NCI-H69 (cell line): Measurements from ENCODE around the gene PICK1.
"Not testable (repeated sequence)": the region's sequence is repeated elsewhere in the genome, so short reads cannot be mapped to it uniquely, and the experiment has no call there.

ENCODE experiments used
- DNase-seq: peaks from one replicate; lab custom pipeline; 2025; lab: John Stamatoyannopoulos, UW

The PICK1 gene

DNA sequence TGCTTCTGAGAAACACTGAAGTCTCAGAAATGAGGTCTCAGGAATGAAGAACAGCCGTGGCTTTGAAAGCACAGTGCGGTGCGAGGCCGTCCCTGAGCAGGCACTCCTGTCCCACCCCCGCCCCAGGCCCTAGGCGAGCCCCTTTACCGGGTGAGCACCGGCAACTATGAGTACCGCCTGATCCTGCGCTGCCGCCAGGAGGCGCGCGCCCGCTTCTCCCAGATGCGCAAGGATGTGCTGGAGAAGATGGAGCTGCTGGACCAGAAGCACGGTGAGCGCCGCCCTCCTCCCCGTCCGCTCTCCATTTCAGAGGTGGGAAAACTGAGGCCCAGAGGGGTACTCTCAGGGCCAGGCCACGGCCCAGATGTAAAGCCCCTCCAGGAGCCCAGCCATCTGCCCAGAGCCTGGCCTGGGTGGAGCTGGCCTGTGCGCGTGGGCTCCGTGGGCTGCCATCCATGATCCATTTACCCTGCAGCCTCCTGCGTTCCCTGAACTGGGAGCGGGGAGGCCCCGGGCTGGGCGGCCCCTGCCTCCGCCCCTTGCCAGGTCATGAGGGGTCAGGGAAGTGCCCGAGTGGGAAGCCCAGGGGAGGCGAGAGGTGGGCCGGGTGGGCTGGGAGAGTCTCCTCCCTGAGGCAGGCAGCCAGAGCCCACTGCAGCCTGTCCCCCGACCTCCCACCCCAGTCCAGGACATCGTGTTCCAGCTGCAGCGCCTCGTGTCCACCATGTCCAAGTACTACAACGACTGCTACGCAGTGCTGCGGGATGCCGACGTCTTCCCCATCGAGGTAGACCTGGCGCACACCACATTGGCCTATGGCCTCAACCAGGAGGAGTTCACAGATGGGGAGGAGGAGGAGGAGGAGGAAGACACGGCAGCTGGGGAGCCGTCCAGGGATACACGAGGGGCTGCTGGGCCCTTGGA lies 17.2 kb downstream of the PICK1 start:
- DNase-seq = no peak

DNA sequence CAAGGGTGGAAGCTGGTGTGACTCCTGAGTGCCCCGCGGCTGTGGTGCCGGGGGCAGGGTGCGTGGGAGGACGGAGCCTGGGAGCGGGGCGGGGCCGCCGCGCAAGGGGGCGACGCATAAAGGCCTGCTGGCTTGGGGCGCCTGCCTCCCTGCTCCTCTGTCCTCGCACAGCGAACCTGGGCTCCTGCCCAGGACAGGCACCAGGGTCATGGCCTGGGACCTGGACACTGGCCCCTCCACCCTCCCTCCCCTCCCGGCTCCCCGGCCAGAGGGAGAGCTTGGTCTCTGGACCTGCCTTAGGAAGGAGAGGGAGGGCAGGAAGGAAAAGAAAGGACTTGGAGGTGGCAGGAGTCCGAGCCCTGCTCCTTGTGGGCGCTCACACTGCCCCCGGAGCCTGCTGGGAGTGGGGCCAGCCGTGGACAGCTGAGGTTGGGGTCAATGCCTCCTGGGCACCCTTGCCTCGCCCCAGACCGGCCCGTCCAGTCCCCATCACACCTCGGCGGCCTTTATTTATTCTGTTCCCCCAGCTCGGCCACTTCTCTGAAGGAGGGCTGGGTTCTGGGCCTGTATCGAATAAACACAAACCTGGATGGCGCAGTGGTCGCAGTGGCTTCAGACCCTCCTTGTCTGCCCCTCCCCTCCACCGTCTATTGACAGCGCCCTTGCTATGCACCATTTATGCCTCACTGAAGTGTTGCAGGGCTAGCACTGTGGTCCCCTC lies 18.1 kb downstream of the PICK1 start:
- no peak for DNase-seq

DNA sequence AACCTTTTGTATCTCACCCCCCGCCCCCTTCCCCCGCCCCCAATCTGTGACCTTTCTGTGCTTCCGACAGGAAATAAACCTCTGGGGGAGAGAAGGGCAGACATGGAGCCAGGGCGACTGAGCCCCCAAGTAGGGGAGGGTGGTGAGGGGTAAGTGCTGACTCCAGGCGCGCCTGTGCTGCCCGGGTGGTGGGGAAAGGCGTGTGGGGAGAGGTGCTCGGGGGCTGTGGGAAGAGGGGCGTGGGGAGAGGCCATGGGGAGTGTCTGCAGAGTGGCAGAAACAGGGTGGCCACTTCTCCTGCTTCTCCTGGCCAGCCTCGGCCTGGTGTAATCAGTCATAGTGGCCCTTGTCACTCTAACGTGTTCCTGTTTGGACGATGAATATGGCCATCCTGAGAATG lies 18.8 kb downstream of the PICK1 start:
- no peak for DNase-seq

DNA sequence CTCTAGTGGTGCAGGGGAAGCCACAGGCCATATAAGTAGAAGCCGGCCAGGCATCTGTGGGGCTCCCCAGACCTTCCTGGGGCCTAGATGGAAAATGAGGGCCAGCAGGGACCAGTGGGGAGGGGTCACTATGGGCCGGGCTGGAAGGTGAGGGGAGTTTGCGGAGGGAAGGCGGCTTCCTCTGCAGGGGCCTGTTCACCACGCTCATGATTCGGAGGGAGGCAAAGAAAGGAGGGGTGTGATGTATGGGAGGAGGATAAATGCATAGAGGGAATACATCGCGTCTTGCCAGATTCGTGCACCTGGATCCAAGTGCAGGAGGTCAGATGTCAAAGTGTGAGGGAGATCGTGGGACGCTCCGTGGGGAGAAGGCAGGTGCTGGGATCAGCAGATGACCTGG lies 19.9 kb downstream of the PICK1 start:
- DNase-seq = no peak

DNA sequence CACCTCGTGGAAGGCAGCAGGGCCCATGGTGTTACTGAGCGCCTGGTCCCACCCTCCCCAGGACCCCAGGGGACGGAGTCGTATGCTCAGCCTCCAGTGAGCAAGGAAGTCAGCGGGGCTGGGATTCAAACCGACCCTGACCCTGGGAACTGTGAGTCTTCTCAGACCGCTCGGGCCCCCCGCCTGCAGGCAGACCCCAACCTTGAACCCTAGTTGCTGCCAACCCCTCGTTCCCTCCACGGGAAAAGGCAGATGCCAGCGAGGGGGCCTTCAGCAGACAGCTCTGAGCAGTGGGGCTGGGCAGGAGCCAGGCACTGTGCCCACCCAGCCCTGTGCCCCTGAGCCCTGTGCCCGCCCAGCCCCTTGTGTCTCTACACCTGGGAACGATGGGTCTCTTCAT lies 20.4 kb downstream of the PICK1 start:
- no peak for DNase-seq

DNA sequence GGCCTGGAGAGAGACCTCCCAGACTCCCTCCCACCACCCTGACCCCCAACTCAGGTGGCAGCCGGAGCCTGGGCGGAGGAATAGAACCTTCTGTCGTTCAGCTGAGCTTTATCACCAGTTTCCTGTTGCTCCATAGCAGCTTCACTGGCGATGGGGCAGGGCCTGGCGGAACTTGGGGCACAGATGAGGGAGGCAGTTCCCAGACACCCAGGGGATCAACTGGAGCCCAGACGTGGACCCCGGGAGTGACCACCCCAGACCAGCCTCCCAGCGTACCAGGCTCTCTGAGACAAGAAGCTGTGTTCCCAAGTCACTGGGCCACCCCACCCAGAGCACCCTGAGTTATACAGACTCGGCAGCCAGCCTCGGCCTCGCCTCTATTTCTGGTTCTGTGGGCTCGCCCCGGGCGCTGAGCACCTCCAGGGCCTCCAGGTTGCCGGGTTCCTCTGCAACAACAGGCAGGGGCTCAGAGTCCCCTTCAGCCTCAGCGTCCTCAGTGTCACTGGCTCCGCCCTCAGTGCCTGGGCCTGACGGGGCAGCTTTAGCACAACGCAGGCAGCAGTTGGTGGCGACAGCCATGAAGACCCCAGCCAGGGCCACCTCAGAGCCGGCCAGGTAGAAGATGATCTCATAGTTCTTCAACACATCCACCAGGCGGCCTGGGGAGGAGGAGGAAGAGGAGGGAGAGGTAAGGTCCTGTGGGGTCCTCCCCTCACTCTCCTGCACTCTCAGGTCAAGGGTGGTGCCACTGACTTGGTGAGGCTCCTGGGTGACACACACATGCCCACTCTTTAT lies 21.0 kb downstream of the PICK1 start:
- DNase-seq = no peak

DNA sequence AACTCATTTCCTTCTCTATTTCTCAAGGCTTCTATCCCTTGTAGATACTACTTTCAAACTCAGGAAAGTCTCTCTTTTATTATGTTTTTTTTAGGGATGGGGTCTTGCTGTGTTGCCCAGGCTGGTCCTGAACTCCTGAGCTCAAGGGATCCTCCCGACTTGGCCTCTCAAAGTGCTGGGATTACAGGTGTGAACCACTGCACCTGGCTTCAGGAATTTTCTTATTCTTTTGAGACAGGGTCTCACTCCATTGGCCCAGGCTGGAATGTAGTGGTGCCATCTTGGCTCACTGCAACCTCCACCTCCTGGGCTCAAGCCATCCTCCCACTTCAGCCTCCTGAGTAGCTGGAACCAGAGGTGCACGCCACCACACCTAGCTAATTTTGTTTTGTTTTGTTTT lies 22.0 kb downstream of the PICK1 start:
- not testable (repeated sequence) for DNase-seq

DNA sequence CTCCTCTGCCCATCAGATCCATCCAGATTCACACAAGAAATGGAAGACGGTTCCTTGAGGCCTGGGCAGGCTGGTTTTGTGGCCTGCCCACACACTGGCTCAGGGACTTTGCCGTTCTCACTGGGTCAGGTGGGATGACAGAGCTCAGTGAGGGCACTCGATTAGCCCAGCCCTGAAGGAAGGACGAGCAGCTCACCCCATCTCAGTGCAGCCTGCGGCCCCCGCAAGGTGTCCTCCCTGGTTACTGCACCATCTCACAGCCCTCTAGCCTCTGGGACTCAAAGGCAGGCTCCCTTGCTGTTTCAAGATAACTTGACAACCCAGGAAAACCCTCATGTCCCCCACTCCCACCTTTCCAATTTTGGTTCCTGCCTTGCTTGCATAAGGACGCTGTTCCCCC lies 22.6 kb downstream of the PICK1 start:
- DNase-seq = no peak

DNA sequence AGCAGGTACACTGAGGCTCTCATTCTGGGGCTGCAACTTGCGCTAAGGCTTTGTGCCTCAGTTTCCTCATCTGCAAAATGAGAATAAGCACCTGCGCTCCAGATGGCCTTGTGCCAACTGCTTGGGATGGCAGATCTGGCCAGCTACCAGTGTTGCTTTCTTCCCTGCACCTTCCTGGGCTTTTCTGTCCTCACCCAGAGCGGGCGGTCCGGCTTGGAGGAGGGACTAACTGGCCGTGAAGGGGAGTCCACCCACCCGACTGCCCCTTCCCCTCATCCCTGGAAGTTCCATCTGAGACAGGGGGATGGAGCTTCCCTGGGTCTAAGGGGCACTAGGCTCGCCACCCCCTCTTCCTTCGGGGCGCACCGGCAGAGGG lies 23.3 kb downstream of the PICK1 start:
- no peak for DNase-seq

DNA sequence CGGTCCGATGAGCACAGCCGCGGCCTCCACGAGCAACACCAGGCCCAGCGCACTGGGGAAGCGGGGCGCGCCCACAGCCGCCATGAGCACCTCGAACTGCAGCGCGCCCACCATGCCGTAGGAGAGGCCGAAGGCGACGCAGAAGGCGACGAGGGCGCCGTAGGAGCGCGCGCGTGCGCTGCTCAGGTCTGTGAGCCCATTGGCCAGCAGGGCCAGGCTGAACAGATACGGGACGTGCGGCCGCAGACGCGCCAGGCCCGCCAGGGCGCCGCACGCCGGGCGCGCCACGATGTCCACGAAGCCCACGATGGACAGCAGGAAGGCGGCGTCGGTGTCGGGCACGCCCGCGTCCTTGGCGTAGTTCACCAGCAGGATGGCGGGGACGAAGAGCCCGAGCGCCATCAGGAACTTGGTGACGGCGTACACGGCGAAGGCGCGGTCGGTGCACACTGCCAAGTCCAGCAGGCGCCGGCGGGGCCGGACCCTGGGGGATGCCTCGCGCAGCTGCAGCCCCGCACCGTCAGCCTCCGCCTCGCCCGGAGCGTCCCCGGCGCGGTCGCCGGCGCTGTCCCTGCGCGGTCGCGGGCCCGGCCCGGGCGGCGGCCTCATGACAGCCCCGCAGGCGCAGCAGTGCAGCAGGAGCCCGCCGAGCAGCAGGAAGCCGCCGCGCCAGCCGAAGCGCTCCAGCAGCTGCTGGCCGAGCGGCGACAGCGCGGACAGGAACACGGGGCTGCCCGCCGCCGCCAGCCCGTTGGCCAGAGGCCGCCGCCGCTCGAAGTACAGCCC lies 23.8 kb downstream of the PICK1 start:
- peak; percentile 79 for DNase-seq

DNA sequence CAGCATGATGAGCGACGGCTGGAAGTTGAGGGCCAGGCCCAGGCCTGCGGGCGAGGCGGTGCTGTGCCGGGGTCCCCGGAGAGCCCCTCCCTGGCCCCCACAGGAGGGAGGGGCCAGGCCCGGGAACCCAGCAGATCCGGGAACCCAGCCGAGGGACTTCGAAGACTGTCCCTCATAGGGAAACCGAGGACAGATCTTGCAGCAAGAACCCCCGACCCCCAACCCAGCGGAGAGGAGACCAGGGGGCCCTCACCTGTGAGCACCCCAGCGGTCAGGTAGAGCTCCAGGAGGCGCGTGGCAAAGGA lies 24.4 kb downstream of the PICK1 start:
- DNase-seq = no peak

DNA sequence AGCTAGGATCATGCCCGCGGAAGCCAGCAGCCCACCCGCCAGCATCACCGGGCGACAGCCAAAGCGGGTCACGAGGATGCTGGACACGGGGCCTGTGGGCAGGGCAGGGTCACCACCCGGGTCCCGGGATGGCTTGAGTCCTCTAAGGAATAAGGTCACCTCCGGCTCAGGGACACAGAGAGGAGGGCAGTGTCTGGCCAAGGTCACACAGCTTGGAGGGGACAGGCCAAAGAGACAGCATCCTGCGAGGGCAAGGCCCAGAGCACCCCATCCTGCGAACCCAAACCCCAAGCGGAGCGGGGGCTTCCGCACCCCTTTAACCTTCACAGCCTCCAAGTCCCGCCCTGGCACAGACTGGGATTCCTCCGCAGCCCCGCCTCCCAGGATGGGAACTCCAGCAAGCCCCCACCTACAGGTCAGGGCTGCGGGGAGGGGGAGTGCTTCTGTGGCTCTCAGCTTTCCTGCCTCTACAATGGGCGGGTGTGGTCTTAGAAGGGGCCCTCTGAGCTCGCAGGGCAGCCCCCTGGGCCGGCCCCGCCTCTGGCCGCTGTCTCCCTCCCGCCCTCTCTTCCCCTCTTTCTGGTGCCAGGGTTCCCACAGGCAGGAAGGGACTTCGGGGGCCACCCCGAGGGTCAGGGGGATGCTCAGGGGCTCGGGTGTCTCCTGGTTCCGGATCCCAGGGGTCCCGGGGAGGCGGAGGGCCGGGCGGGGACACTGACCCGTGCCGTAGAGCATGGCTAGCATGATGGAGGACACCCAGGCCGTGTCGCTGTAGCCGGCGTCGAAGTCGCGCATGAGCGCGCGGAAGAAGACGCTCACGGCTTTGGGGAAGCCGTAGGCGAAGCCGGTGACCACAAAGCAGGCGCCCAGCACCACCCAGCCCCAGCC lies 25.0 kb downstream of the PICK1 start:
- peak; percentile 53 for DNase-seq

DNA sequence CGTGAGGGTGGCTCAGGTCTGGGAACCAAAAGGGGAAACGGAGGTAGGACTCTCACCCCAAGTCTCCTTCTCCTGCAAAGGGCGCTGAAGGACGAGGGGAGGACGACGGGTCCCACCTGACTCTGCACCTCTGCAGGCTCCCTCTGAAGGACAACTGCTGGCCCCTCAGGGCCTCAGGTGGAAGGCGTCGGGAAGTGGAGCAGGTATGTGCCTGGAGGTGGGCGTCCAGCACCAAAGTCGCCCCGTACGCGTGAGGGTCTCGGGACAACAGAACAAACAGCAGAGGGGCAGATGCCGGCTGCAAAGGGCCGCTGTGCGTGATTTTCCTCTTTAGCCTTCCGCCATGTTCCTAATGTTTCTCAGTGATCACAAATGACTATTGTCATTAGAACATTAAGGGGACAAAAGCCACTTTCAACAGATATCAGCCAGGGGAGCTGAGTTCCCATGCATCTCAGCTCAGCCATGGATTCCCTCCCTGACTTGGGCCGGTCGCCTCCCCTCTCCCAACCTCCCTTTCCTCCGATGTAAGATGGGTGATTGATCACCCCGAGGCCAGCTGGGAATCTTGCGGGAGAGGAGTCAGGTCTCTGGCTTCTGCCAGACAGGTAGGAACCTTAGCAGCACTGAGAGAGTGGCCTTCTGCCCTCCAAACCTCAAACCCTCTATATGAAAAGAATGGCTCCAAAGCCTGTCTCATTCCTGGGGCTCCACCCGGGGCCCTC lies 25.9 kb downstream of the PICK1 start:
- no peak for DNase-seq

DNA sequence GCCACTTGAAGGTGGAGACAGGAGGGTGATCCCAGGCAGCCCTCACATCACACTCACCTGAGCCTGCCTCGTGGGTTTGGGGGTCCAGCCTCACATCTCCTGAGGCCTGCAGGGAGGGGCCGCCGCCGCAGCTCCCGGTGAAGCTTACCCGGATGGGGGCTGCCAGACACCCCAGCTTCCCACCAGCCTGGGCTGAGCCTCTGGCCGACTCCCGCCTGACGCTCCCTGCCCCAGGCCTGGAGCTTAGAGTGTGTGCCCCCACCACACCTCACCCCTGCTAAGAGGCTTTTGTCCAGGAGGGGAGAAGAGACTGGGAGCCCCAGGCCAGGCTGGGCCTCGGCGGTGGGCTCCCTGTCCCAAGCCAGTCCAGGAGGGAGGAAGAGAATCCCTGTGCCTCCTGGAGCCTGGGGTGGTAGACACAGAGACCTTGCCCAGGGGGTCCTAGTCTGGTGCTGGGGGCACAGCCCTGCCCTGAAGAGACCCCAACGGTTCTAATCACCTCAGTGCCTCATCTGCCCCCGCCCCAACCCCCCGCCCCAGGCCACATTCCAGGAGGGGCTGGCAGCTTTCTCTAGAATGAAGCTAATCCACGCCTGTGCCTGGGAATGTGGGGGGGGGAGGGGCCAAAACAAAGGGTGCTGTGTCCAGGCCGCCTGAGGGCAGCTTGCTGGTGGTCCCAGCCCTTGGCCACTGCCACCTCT lies 26.9 kb downstream of the PICK1 start, which contains the start of gene SLC16A8:
Gene SLC16A8 (minus strand): TSS at position 254 of the 701 bp plus-strand sequence. CDS start 1,311 bp downstream, outside the sequence.
- DNase-seq = no peak

DNA sequence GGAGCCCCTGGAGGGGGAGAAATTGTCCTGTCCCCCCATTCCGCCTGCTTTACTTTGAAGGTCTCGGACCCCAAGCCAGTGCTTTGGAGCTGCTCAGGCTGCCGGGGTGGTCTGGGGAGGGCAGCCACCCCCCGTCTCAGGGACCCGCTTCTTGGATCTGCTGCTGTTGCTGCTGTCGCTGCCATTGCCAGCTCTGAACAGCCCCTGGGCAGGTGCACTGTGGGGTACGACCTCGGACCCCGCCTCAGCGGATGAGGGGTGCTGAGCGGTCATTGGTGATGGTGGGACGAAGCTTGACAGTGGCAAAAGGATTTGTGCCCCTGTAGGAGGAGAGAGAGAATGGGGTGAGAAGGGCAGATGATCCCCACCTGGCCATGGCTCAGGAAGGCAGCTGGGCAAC lies 27.9 kb downstream of the PICK1 start:
- DNase-seq = no peak

DNA sequence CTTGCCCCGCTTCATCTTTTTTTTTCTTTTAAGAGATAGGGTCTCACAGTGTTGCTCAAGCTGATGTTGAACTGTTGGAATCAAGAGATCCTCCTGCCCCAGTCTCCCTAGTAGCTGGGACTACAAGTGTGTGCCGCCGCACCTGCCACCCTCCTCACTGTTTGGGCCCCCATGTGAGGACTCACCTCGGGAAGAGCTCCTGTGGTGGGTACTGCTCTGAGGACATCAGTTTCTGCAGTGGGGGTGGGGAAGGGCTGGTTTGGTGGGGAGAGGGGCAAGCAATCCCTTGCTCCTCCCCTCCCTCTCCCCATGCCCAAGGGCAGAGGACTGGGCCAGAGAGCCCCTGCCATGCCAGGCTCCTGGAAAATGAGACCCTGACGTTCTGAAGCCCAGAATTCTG lies 28.3 kb downstream of the PICK1 start:
- no peak for DNase-seq

DNA sequence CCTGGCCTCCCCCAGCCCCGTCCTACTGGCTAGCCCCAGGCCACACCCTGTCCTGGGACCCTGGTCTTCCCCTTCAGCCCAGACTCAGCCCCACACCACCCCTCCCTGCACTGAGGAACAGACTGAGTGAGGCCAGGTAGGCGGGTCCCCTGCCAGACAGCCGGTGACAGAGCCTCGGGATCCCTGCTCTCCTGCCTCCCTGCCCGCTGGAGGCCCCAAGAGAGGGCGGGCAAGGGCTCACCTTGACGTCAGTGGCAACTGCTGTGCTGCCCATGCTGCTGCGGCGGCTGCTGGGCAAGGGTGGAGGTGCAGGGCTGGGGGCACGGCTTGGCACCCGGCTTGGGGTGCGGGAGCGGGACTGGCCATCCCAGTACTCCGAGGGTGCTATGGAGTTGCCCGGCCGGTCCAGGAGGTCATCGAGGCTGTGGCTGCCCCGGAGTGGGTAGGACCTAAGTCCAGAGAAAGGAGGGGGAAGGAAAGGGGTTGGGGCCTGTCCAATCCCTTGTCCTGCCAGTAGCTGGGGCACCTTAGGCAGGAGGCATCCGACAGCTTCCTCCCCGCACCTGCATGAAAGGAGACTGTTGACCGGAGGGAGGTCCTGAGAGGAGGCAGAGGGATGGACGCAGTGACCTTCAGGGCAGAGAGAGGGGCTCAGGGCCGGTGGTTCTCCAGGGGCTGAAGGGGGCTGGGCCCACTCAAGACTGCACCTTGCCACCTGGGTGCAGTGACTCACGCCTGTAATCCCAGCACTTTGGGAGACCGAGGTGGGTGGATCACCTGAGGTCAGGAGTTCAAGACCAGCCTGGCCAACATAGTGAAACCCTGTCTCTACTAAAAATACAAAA lies 29.0 kb downstream of the PICK1 start:
- no peak for DNase-seq

DNA sequence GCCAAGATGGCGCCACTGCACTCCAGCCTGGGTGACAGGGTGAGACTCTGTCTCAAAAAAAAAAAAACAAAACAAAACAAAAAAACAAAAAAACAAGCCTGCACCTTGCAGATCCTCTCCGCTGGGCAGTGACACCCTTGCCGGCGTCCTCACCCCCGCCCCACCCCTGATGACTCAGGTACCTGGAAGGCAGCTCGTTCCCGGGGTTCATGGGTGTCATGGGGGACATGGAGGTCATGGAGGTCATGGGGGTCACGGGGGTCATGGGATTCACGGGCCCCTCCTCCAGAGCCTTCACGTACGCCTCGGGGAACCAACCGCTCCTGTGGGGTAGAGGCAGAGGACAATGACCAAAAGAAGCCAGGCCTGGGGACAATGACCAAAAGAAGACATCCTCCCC lies 29.7 kb downstream of the PICK1 start:
- DNase-seq = no peak

DNA sequence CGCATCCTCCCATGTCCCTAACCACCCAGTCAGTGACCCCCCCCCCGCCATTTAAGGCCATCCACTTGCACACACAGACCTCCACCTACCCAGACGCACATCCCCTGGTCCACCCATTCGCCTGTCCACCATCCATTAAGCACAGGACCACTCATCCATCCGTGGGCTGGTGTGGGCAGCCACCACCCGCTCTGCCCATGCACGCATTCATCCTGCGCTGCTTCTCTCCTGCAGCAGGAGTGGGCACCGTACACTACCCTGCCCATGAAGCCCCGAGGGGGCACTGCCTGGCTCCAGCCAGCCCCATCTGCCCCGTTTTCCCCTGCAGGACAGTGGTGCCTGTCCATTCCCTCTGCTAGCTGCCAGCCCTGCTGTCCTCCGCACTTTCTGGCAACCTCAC lies 30.7 kb downstream of the PICK1 start:
- DNase-seq = no peak
